NT2/D1 (cell line): ENCODE measurements around the gene LHX8.

Experiments used
- SUZ12 ChIP-seq: IDR thresholded peaks from 2 replicates; pipeline ENCODE4 v1.6.1; 2011; ENCODE audit not compliant: insufficient read length, insufficient read depth; ENCODE audit errors: extremely low read depth
- YY1 ChIP-seq: IDR thresholded peaks from 2 replicates; pipeline ENCODE4 v1.6.1; 2011; ENCODE audit not compliant: insufficient read length, insufficient read depth
- ZNF274 ChIP-seq: IDR thresholded peaks from 2 replicates; pipeline ENCODE4 v1.6.1; 2011; ENCODE audit warnings: mild to moderate bottlenecking, low read depth, low read length

DNA sequence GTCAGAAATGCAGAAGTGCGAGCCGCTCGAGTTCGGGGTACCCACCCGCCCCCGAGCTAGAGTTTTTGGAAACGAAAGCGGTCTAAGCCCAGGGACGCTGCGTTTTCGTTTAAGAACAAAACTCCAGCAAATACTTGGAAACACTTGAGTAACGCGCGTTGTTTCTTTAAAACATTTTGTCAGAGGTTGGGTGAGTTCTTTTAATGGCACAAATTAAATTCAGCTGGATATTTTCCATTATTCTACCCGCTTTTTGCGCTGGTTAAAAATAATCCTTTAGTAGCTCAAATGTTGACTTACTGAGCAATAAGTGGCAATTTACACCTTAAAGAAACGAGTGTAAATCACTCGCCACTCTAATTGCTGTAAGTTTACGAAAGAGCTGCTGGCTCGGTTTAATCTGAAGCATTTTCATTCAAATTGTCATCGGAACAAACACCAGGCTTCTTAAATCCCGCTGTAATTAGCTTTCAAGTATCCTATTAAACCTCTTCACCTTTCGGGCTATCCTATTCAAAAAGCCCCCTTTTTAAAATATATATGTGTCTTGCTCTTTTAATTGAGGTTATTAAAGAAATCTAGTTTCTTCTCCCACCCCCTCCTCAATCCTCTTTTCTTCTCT lies 1.5 kb downstream of the LHX8 start:
- no peak for TF ChIP-seq YY1
- no peak for TF ChIP-seq ZNF274
- no peak for TF ChIP-seq SUZ12
